A549 treated with CpdA at 1 μM for 4 hours (cell line): Measurements from ENCODE around the gene PRKCG. TPM values are rescaled to one million over a fixed set of nuclear protein-coding genes. Genes with fewer than 3 reads are reported as not detected.

ENCODE experiments used
- total RNA-seq: library from RNA; stranded (reverse); fragments of 200-300 nt; extraction: Qiagen RNA extraction; gene quantifications from 5 replicates; pipeline ENCODE4 v1.2.3, GENCODE V29; 2022; ENCODE audit warnings: low read depth

The PRKCG gene
- total RNA-seq, result 5.2 to 6.9 TPM (median 5.8 TPM) in 5 replicates

DNA sequence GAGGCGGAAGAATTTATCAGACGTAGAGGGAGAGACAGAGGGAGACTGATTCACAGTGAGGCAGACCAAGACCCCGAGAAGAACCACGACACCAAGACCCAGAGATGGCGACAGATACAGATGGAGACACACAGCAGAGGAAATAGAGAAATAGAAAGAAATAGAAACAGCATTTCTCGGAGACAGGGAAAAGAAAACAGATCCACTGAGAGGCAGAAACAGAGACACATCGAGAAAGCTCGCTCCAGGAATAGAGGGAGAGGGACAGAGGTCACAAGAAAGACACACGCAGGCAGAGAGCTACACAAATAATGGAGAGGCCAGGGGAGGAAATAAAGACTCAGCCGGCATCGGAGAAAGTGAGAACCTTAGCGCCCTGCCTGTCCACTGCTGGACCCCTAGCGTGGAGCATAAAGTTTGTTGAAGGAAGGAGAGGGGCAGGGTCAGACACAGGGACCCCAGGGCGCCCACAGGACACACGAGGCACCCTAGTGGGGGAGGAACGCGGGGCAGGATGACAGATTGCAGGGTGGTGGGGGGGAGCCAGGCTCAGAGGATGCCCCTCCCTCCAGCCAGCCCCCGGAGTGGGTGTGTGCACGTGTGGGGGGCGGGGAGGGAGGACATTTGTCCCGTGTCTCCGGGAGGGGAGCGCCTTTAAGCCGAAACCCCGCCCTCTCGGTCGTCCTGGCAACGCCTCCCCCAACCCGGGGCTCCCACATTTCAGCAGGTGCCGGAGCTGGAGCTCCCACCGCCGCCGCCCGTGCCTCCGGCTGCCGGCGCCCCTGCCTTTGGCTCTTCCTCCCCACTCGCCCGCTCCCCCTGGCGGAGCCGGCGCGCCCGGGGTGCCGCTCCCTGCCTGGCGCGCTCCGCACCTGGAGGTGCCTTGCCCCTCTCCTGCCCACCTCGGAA lies at the start of gene PRKCG:
Gene PRKCG, plus strand, starts transcription at position 716 of the 909 bp plus-strand sequence. CDS start 298 bp downstream, outside the sequence.

DNA sequence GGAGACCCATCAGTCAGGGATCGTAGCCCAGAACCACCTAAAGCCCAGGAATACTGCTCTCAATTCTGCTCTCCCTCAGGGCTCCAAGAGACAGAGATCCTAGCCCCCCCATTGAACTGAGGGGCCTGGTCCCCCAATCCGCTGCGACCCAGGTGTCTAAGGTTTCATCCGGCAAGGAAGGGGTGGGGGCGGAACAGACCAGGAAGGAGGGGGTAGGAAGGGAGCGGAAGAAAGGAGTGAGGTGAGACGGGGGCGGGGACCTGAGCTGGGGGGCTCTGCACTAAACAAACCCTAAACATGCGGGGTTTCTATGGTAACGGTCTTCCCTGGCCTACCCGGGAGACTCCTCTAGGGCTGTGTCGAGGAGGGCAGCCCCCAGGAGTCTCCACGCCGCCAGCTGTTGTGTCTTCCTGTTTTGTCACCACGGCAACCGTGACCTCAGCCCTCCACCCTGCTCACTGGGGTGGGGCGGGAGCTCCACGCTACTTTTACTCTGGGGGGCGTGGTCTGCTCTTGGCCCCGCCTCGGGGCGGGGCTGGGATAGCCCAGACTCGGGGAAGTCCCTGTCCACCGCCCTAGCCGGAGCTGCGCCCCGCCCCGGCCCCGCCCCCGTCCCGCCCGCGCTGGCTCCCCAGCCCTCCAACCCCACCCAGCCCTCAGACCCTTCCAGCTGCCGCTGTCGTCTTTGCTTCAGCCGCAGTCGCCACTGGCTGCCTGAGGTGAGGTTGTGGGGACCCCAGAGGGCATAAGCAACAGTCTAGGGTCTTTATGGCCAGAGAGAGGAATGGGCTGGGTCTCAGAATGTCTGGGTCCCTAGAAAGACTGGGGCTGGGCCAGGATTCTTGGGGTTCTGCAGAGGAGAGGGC lies 14.5 kb upstream of the PRKCG start, which contains the start of gene MYADM:
Gene MYADM, plus strand, starts transcription at position 659 of the 866 bp plus-strand sequence. CDS start 5,647 bp downstream, outside the sequence.

DNA sequence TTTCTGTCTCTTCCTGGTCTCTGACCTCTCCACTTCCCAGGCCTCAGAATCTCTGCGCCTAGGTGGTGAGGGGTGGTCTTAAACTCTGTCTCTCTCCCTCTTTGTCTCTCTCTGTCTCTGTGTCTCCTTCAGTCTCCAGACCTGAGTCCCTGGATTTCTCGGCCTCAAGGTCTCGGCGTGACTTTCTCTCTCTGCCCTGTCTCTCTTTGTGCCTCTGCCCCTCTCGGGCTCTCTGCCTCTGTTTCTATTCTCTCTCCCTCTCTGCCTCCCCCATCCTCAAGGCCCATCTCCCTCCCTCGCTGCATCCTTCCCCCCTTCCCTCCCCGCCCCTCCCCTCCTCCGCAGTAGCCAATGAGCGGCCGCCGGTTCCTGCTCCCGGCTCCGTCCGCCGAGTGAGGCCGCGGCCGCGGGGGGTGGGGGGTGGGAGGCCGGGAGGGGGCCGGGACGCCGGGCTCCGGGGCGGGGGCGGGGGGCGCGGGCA lies 27.0 kb downstream of the PRKCG start, which contains the start of gene CACNG7:
Gene CACNG7, plus strand, starts transcription at position 344 of the 481 bp plus-strand sequence. CDS start 3,554 bp downstream, outside the sequence.

Other genes starting within 250 kb of the PRKCG start
- 0.02 TPM in 1 of 5 replicates, not detected in the others for gene NLRP12, start 57.9 kb upstream of the PRKCG start, total RNA-seq
- gene MYADM, start 14.3 kb upstream of the PRKCG start, total RNA-seq, result 232 to 314 TPM (median 275 TPM) in 5 replicates
- gene CACNG7, start 27.1 kb downstream of the PRKCG start, total RNA-seq, result 6.8 to 10.8 TPM (median 9.6 TPM) in 5 replicates
- 1.2 to 1.9 TPM (median 1.7 TPM) in 5 replicates for gene CACNG8, start 80.7 kb downstream of the PRKCG start, total RNA-seq
- 9.7 to 13.4 TPM (median 10.8 TPM) in 5 replicates for gene CACNG6, start 109.4 kb downstream of the PRKCG start, total RNA-seq
- gene VSTM1, start 181.7 kb downstream of the PRKCG start, total RNA-seq, result 0.35 to 0.81 TPM (median 0.79 TPM) in 4 of 5 replicates, not detected in the other
- not detected in 5 replicates for gene TARM1, start 199.2 kb downstream of the PRKCG start, total RNA-seq
- 0.21 to 0.51 TPM (median 0.30 TPM) in 5 replicates for gene OSCAR, start 218.6 kb downstream of the PRKCG start, total RNA-seq
- 194 to 262 TPM (median 237 TPM) in 5 replicates for gene NDUFA3, start 220.7 kb downstream of the PRKCG start, total RNA-seq
- gene TFPT, start 233.5 kb downstream of the PRKCG start, total RNA-seq, result 21.9 to 25.5 TPM (median 23.0 TPM) in 5 replicates
- gene PRPF31, start 233.6 kb downstream of the PRKCG start, total RNA-seq, result 112 to 122 TPM (median 116 TPM) in 5 replicates